VCaP (cell line): ENCODE measurements around the gene IFITM10.

ENCODE experiments used
- H3K27ac ChIP-seq: fragments of 450-650 bp; 2 replicates; pipeline ENCODE4 v1.5.1; 2017
- TF ChIP-seq, protein P1 (sequence below): fragments of 450-650 bp; conservative IDR thresholded peaks from 2 replicates; pipeline ENCODE4 v1.5.1; 2017; ENCODE audit warnings: mild to moderate bottlenecking, moderate library complexity

IFITM10 gene

DNA sequence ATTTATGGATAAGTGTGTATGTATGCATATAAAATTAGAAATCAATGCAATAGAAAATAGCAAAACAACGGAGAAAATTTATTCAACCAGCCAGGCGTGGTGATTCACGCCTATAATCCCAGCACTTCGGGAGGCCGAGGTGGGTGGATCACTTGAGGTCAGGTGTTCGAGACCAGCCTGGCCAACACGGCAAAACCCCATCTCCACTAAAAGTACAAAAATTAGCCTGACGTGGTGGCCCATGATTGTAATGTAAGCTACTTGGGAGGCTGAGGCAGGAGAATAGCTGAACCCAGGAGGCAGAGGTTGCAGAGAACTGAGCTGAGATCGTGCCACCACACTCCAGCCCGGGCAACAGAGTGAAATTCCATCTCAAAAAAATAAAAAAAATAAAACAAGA lies 47.9 kb downstream of the IFITM10 start:
- TF ChIP-seq, protein P1, sequence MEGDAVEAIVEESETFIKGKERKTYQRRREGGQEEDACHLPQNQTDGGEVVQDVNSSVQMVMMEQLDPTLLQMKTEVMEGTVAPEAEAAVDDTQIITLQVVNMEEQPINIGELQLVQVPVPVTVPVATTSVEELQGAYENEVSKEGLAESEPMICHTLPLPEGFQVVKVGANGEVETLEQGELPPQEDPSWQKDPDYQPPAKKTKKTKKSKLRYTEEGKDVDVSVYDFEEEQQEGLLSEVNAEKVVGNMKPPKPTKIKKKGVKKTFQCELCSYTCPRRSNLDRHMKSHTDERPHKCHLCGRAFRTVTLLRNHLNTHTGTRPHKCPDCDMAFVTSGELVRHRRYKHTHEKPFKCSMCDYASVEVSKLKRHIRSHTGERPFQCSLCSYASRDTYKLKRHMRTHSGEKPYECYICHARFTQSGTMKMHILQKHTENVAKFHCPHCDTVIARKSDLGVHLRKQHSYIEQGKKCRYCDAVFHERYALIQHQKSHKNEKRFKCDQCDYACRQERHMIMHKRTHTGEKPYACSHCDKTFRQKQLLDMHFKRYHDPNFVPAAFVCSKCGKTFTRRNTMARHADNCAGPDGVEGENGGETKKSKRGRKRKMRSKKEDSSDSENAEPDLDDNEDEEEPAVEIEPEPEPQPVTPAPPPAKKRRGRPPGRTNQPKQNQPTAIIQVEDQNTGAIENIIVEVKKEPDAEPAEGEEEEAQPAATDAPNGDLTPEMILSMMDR = no peak

GRCh38 chr11:1701091-1701807 lies 49.1 kb downstream of the IFITM10 start:
- TF ChIP-seq, protein P1 = no peak
- no peak overlapping the region for H3K27ac ChIP-seq

More for the DNA sequence above, 47.9 kb downstream of the IFITM10 start:
- no peak overlapping the region for H3K27ac ChIP-seq

DNA sequence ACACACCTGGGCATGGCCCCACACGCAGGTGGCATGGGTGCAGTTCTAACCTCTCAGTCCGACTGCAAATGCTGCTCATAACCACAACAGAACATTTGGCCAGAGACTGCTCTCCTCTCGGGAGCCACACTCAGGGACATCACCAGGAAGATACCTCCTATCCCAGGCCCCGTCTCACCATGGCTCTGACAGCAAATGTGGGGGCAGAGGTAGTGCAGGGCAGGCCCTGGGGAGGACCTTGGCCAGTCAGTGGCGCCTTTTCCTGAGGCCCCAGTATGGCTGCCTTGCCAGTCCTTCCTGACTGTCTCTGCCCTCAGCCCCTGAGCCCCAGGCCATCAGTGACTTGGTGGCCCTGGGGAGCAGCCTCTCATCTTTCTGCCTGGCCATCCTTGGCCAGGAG lies 50.6 kb downstream of the IFITM10 start:
- TF ChIP-seq, protein P1 = no peak
- no peak overlapping the region for H3K27ac ChIP-seq

DNA sequence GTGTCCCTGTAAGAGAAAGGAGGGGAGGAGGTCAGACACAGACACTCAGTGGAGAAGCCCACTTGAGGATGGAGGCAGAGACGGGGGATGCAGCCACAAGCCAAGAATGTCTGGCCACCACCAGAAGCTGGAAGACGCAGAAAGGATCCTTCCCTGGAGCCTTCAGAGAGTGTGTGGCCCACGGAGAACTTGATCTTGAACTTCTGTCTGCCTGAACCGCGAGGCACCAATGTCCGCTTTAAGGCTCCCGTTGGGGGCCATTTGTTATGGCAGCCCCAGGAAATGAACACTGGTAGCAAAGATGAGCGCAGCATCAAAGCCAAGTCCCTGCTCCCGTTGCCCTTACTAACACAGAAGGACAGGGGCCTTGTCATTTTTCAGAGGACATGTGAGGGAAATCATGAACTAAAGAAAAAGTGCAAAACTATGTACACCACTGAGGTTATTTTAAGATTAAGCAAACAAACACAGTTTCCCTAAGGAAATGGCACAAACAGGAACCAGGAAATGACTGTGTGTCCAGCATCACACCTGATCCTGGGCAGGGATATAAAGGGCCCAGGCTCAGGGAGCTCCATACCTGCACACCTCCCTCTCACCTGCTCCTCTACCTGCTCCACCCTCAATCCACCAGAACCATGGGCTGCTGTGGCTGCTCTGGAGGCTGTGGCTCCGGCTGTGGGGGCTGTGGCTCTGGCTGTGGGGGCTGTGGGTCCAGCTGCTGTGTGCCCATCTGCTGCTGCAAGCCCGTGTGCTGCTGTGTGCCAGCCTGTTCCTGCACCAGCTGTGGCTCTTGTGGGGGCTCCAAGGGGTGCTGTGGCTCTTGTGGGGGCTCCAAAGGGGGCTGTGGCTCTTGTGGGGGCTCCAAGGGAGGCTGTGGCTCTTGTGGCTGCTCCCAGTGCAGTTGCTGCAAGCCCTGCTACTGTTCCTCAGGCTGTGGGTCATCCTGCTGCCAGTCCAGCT lies 53.5 kb downstream of the IFITM10 start, which contains the start of gene KRTAP5-6:
Gene KRTAP5-6, plus strand, starts transcription at position 588 of the 963 bp plus-strand sequence. Its CDS starts 51 bp downstream, at position 639.
- TF ChIP-seq, protein P1 = no peak
- no peak within 1 kb of the TSS; the same call in 1 of the 2 replicates for H3K27ac ChIP-seq

DNA sequence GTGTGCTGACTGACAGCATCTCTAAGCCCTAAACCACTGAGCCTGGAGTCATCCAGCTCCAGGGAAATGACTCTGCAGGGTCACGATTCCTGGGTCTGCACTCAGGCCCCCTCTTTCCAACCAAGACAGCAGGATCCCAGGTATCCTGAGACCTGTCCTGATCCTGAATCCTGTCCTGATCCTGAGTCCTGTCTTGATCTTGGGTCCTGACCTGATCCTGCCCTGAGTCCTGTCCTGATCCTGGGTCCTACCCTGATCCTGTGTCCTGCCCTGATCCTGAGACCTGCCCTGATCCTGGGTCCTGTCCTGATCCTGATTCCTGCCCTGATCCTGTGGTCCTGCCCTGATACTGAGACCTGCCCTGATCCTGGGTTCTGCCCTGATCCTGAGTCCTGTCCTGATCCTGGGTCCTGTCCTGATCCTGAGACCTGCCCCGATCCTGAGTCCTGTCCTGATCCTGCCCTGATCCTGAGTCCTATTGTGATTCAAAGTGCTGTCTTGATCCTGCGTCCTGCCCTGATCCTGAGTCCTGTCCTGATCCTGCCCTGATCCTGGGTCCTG lies 54.8 kb downstream of the IFITM10 start:
- no peak overlapping the region for H3K27ac ChIP-seq
- TF ChIP-seq, protein P1 = no peak

- TF ChIP-seq, protein P1 = no peak
- H3K27ac ChIP-seq = no peak overlapping the region
These were observed 55.4 kb downstream of the IFITM10 start for GRCh38 chr11:1694846-1695547.
